GM12865 (cell line): Measurements from ENCODE around the gene PROKR2.

Source experiments
- DNase-seq: peaks from one replicate; pipeline ENCODE4 v3.0.0; 2010; ENCODE audit warnings: low read depth
- H3K4me3 ChIP-seq: 2 replicates; pipeline ENCODE4 v1.5.1; 2011; ENCODE audit warnings: mild to moderate bottlenecking, low read depth, low read length, control low read depth
- TF ChIP-seq, protein P1 (sequence below): IDR thresholded peaks from 2 replicates; pipeline ENCODE4 v1.5.1; 2011; ENCODE audit warnings: low read length, control low read depth, low read depth, inconsistent platforms; ENCODE audit not compliant: insufficient read depth; ENCODE audit errors: missing control alignments

The PROKR2 gene

DNA sequence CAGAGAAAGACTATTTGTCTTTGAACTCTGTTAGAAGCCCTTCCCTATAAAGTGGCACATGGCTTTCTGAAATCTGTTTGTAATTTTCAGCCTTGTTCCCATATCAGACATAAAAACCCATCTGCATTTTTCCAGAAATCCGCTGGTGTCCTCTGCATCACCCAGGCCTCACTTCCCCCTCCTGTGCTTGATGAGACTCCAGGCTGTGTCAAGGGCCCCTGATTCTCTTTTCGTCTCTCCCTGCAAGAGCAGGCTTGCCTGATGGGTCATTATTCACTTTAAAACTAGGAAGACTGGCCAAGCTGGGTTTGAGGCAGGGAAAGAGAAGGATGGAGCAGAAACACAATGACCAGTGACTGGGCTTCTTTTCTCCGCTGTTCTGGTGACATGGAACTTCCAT is 10.6 kb upstream of the PROKR2 start:
- TF ChIP-seq, protein P1, sequence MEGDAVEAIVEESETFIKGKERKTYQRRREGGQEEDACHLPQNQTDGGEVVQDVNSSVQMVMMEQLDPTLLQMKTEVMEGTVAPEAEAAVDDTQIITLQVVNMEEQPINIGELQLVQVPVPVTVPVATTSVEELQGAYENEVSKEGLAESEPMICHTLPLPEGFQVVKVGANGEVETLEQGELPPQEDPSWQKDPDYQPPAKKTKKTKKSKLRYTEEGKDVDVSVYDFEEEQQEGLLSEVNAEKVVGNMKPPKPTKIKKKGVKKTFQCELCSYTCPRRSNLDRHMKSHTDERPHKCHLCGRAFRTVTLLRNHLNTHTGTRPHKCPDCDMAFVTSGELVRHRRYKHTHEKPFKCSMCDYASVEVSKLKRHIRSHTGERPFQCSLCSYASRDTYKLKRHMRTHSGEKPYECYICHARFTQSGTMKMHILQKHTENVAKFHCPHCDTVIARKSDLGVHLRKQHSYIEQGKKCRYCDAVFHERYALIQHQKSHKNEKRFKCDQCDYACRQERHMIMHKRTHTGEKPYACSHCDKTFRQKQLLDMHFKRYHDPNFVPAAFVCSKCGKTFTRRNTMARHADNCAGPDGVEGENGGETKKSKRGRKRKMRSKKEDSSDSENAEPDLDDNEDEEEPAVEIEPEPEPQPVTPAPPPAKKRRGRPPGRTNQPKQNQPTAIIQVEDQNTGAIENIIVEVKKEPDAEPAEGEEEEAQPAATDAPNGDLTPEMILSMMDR, result no peak
- H3K4me3 ChIP-seq, result no peak overlapping the region
- DNase-seq, result no peak

DNA sequence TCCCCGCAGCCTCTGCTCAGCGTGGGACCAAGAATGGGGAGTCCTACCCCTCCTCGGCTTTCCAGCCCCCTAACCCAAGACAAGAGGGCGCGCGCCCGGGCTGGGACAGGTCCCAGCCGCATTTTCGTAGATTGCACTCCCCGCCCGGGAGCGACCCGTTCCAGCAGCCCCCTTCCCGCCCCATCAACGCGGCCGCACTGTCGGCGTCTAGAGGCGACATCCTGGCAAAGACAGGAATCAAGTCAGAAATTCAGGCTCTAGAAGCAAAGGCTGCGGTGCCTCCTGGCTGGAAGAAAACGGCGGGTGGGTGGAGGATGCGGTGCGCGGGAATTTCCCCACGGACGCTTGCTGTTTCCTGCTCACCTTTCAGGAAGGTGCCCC is 957 bp downstream of the PROKR2 start:
- DNase-seq, result no peak
- TF ChIP-seq, protein P1, result no peak
- no peak overlapping the region for H3K4me3 ChIP-seq

DNA sequence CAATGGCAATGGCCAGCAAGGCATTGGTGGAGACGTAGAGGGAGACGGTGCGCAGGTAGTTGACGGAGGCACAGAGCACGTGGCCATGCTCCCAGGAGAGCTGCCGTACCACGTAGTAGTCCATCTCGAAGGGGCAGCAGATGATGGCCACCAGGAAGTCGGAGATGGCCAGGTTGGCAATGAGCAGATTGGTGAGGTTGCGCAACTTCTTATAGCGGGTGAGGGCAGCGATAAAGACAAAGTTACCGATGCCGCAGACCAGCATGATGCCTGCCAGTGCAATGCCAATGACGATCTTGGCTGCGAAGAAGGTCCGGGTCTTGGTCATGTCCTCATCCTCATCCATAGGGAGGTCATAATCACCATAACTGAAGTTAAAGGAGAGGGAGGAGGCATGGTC is 2.8 kb downstream of the PROKR2 start:
- TF ChIP-seq, protein P1, result no peak

DNA sequence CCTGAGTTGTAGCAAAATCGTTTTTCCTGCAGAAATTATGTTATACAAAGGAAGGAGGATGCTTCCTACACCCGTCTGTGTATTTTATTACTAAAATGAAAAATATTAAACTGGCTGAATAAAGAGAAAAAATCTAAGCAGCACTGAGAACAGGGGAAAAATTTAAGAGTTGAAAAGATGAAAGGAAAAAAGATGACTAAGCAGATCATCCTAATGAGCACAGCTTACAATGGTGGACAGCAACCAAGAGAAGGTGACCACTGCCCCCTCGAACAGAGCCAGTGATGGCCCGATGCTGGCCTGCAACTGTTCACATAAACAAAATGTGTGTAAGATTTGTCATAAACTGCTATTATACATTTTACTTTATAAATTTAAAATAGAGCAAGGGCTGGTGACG is 4.2 kb downstream of the PROKR2 start:
- H3K4me3 ChIP-seq, result no peak overlapping the region
- TF ChIP-seq, protein P1, result no peak
- no peak for DNase-seq

More for the DNA sequence above, 2.8 kb downstream of the PROKR2 start:
- H3K4me3 ChIP-seq, result no peak overlapping the region
- no peak for DNase-seq

DNA sequence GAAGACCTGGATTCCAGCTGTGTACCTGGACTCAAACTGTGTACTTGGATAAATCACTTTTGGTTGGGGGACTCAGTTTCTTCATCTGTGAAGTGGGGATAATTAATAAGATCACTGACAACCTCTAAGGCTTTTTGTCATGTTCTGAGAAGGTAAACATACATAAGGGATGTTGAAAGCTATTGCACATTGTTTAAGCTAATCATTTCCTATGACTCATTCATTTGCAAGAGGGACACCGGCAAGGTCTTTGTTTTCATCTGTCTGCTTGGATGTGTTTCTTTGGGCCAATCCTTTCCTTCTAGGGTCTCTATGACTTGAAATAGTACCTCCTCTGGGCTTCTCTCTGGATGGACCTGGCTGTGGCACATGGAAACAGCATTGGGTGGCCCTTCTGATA is 6.8 kb downstream of the PROKR2 start:
- DNase-seq, result no peak
- TF ChIP-seq, protein P1, result no peak

DNA sequence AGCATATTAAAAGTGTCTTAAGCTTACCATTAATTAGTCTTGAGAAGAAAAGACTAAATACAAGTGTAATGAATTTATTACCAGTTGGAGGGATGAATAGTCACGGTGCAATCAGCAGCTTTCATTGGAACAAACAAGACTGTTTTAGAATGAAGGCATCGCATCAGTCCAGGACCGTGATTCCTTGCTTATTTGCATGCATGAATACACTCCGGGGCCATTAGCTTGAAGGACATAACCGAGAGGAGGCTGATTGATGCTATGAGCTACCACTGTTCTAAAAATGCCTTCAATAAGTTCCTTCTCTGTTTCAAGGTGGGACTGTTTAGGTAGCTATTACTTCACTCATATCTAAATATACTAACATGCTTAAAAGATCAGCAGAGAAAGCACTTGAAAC is 17.9 kb downstream of the PROKR2 start:
- TF ChIP-seq, protein P1, result no peak
- no peak overlapping the region for H3K4me3 ChIP-seq
- DNase-seq, result no peak

More for the DNA sequence above, 6.8 kb downstream of the PROKR2 start:
- no peak overlapping the region for H3K4me3 ChIP-seq

DNA sequence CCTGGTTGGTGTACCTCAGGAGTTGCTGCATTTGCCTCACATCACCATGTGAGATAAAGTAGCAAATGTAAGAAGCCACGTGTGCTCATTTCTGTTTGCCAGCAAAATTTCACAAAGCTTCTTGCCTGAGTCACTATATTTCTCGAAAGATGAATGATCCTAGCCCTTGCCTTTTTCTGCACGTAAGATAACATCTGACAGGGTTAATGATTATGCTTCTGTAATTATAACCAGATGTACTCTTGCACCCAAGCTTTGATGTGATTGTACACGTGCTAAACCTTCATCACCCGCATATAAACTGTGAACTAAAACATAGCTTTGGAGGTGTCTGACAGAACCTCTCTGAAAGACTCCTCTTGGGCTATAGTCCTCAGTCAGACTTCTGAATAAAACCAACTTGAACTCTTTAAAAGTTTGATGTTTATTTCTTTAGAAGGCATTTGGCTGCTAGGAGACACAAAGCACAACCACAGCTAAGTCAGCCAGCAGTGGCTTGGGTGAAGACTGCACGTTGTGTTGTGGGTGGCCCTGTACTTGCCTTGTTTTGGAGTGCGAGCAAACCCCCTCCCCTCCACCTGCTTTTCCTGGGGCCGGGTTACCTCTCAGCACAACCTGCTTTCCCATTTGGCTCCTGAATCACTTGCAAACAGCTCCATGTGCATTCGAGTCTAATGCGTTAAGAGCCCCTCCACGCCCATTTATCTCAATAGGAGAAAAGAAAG is 19.3 kb downstream of the PROKR2 start:
- TF ChIP-seq, protein P1, result no peak
- no peak for DNase-seq
- no peak overlapping the region for H3K4me3 ChIP-seq
